GM23338 (cell line): Measurements from ENCODE around the gene KPNA6. TPM values are rescaled to one million over a fixed set of nuclear protein-coding genes. Genes with fewer than 3 reads are reported as not detected.

Source experiments
- ATAC-seq: fragments of 200-7000 bp; cut with Tn5 transposase; 3 replicates; pipeline ENCODE4 v1.9.1; 2020
- DNase-seq: peaks from one replicate; pipeline ENCODE4 v3.0.0-alpha.2; 2015; ENCODE audit warnings: low spot score
- H2AFZ ChIP-seq: fragments of 200-600 bp; sonication (generic); 2 replicates; pipeline ENCODE4 v1.8.0; 2016; ENCODE audit warnings: antibody characterized with exemption, mild to moderate bottlenecking, moderate library complexity
- H3F3A ChIP-seq: fragments of 200-600 bp; sonication (generic); replicated peaks from 2 replicates; pipeline ENCODE4 v1.8.0; 2017; ENCODE audit warnings: antibody characterized with exemption, mixed run types, low read depth
- H3K27ac ChIP-seq: fragments of 200-600 bp; sonication (generic); 2 replicates; pipeline ENCODE4 v1.6.1; 2016; ENCODE audit warnings: low read depth
- H3K27me3 ChIP-seq: fragments of 200-600 bp; sonication (generic); 2 replicates; pipeline ENCODE4 v1.8.0; 2016; ENCODE audit warnings: mild to moderate bottlenecking, mixed run types, moderate library complexity; ENCODE audit not compliant: insufficient read depth
- H3K36me3 ChIP-seq: fragments of 200-600 bp; sonication (generic); 2 replicates; pipeline ENCODE4 v1.8.0; 2016; ENCODE audit warnings: mild to moderate bottlenecking; ENCODE audit not compliant: insufficient read depth
- H3K4me1 ChIP-seq: fragments of 200-600 bp; sonication (generic); 2 replicates; pipeline ENCODE4 v1.8.0; 2016; ENCODE audit warnings: mild to moderate bottlenecking, moderate library complexity; ENCODE audit not compliant: insufficient read depth
- H3K4me2 ChIP-seq: fragments of 200-600 bp; sonication (generic); 2 replicates; pipeline ENCODE4 v1.7.1; 2017; ENCODE audit warnings: mixed run types
- H3K4me3 ChIP-seq: fragments of 200-600 bp; sonication (generic); 2 replicates; pipeline ENCODE4 v1.6.1; 2016; ENCODE audit warnings: mixed run types
- H3K79me2 ChIP-seq: fragments of 200-600 bp; sonication (generic); replicated peaks from 2 replicates; pipeline ENCODE4 v1.8.0; 2017; ENCODE audit warnings: mild to moderate bottlenecking; ENCODE audit not compliant: insufficient read depth
- H3K9me2 ChIP-seq: fragments of 200-600 bp; sonication (generic); 2 replicates; pipeline ENCODE4 v1.8.0; 2017; ENCODE audit not compliant: insufficient read depth
- H4K20me1 ChIP-seq: fragments of 200-600 bp; sonication (generic); replicated peaks from 2 replicates; pipeline ENCODE4 v1.8.0; 2017; ENCODE audit warnings: mild to moderate bottlenecking; ENCODE audit not compliant: insufficient read depth
- H3K27ac Mint-ChIP-seq: 2 replicates; pipeline ENCODE4 v1.8.0; 2020; ENCODE audit warnings: inconsistent platforms, mild to moderate bottlenecking, moderate library complexity, mixed read lengths
- H3K27me3 Mint-ChIP-seq: 3 replicates; pipeline ENCODE4 v1.8.0; 2022; ENCODE audit warnings: low read depth, mild to moderate bottlenecking, moderate library complexity, mixed read lengths, inconsistent platforms; ENCODE audit not compliant: insufficient read depth, poor library complexity
- H3K36me3 Mint-ChIP-seq: 3 replicates; pipeline ENCODE4 v1.8.0; 2021; ENCODE audit warnings: low read depth, mild to moderate bottlenecking, inconsistent platforms, moderate library complexity, mixed read lengths
- H3K4me1 Mint-ChIP-seq: 3 replicates; pipeline ENCODE4 v1.8.0; 2020; ENCODE audit warnings: mild to moderate bottlenecking, inconsistent platforms, mixed read lengths
- H3K4me3 Mint-ChIP-seq: 3 replicates; pipeline ENCODE4 v1.8.0; 2021; ENCODE audit warnings: moderate library complexity, mild to moderate bottlenecking, inconsistent platforms, mixed read lengths
- H3K9me3 Mint-ChIP-seq: 3 replicates; pipeline ENCODE4 v1.8.0; 2020; ENCODE audit warnings: moderate library complexity, mild to moderate bottlenecking, inconsistent platforms, mixed read lengths
- CREB1 ChIP-seq: fragments of 250-450 bp; sonication (Bioruptor Pico); IDR thresholded peaks from 2 replicates; pipeline ENCODE4 v1.5.0; 2020; ENCODE audit warnings: low read depth, mild to moderate bottlenecking, moderate library complexity
- EZH2phosphoT487 ChIP-seq: fragments of 200-600 bp; sonication (generic); IDR thresholded peaks from one replicate; pipeline ENCODE4 v1.8.1; 2018; ENCODE audit warnings: antibody characterized with exemption; ENCODE audit not compliant: unreplicated experiment
- JUNB ChIP-seq: IDR thresholded peaks from one replicate; pipeline ENCODE4 v1.6.1; 2016; ENCODE audit warnings: antibody characterized with exemption; ENCODE audit not compliant: unreplicated experiment
- NANOG ChIP-seq: IDR thresholded peaks from 2 replicates; pipeline ENCODE4 v1.6.1; 2016; ENCODE audit warnings: antibody characterized with exemption, borderline replicate concordance
- POLR2AphosphoS5 ChIP-seq: IDR thresholded peaks from 2 replicates; pipeline ENCODE4 v1.6.1; 2016; ENCODE audit warnings: antibody characterized with exemption, low read depth
- STAT1 ChIP-seq: IDR thresholded peaks from one replicate; pipeline ENCODE4 v1.6.1; 2016; ENCODE audit warnings: antibody characterized with exemption; ENCODE audit not compliant: unreplicated experiment
- ZNF114 ChIP-seq: fragments of 250-450 bp; sonication (Bioruptor Pico); IDR thresholded peaks from 2 replicates; pipeline ENCODE4 v1.5.0; 2020; ENCODE audit warnings: mild to moderate bottlenecking, moderate library complexity
- ZNF331 ChIP-seq: fragments of 250-450 bp; sonication (Bioruptor Pico); IDR thresholded peaks from 2 replicates; pipeline ENCODE4 v1.5.0; 2020; ENCODE audit warnings: low read depth, mild to moderate bottlenecking, moderate library complexity
- polyA plus RNA-seq: library from polyadenylated mRNA; unstranded; fragments of >200 nt; fragmentation: Nextera tagmentation; extraction: Ambion mirVana; gene quantifications from 2 replicates; pipeline ENCODE4 v1.2.1, GENCODE V29; 2016
- total RNA-seq: library from RNA; depleted of rRNA; stranded (reverse); fragments of >200 nt; shearing (Covaris generic); gene quantifications from 2 replicates; pipeline ENCODE4 v1.2.3, GENCODE V29; 2014
- TF ChIP-seq, protein P1 (sequence below): IDR thresholded peaks from 2 replicates; pipeline ENCODE4 v1.6.1; 2016; ENCODE audit warnings: antibody characterized with exemption
- TF ChIP-seq, protein P2 (sequence below): IDR thresholded peaks from one replicate; pipeline ENCODE4 v1.6.1; 2018; ENCODE audit warnings: antibody characterized with exemption; ENCODE audit not compliant: unreplicated experiment
- TF ChIP-seq, protein P3 (sequence below): fragments of 250-450 bp; sonication (Bioruptor Pico); IDR thresholded peaks from 2 replicates; pipeline ENCODE4 v1.5.0; 2020; ENCODE audit warnings: mild to moderate bottlenecking, moderate library complexity
- TF ChIP-seq, protein P4 (sequence below), 2 experiments: fragments of 200-600 bp in 1 of 2; sonication (generic) in 1 of 2; conservative IDR thresholded peaks; 2 replicates each; pipeline versions ENCODE4 v1.5.1 to v1.6.1; 2016 to 2017; ENCODE audit warnings: antibody characterized with exemption in 2 of 2, low read depth in 2 of 2, mild to moderate bottlenecking in 2 of 2, moderate library complexity in 1 of 2

The KPNA6 gene
- total and polyA plus RNA-seq, 2 experiments from 2014 or later: 28.6 to 72.2 TPM

GRCh38 chr1:32068957-32069588 lies 38.8 kb upstream of the KPNA6 start:
- Histone ChIP-seq H3K27ac (no peak overlapping the region), H3F3A (peaks cover 13% of the 10 kb centered on the region; the same call in 1 of the 2 replicates), H3K79me2 (peaks cover 7% of the 10 kb centered on the region), H3K9me2 (no peaks in the 10 kb centered on the region), H3K4me2 (peak overlapping the region; percentile 65), H3K27me3 (no peaks in the 10 kb centered on the region), H3K4me3 (0 out of 2 replicates have a peak overlapping the region, but pooled peaks have one; percentile 13), H2AFZ (0 out of 2 replicates have a peak overlapping the region, but pooled peaks have one; percentile 65), H3K36me3 (no peaks in the 10 kb centered on the region), H3K4me1 (peaks cover 14% of the 10 kb centered on the region), H4K20me1 (peaks cover under 1% of the 10 kb centered on the region; the same call in 1 of the 2 replicates)
- TF ChIP-seq POLR2AphosphoS5: no peak
- TF ChIP-seq ZNF114: no peak
- TF ChIP-seq, protein P1, sequence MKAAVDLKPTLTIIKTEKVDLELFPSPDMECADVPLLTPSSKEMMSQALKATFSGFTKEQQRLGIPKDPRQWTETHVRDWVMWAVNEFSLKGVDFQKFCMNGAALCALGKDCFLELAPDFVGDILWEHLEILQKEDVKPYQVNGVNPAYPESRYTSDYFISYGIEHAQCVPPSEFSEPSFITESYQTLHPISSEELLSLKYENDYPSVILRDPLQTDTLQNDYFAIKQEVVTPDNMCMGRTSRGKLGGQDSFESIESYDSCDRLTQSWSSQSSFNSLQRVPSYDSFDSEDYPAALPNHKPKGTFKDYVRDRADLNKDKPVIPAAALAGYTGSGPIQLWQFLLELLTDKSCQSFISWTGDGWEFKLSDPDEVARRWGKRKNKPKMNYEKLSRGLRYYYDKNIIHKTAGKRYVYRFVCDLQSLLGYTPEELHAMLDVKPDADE: no peak
- no peak for TF ChIP-seq CREB1 (CRISPR knock-in tag)
- TF ChIP-seq, protein P2, sequence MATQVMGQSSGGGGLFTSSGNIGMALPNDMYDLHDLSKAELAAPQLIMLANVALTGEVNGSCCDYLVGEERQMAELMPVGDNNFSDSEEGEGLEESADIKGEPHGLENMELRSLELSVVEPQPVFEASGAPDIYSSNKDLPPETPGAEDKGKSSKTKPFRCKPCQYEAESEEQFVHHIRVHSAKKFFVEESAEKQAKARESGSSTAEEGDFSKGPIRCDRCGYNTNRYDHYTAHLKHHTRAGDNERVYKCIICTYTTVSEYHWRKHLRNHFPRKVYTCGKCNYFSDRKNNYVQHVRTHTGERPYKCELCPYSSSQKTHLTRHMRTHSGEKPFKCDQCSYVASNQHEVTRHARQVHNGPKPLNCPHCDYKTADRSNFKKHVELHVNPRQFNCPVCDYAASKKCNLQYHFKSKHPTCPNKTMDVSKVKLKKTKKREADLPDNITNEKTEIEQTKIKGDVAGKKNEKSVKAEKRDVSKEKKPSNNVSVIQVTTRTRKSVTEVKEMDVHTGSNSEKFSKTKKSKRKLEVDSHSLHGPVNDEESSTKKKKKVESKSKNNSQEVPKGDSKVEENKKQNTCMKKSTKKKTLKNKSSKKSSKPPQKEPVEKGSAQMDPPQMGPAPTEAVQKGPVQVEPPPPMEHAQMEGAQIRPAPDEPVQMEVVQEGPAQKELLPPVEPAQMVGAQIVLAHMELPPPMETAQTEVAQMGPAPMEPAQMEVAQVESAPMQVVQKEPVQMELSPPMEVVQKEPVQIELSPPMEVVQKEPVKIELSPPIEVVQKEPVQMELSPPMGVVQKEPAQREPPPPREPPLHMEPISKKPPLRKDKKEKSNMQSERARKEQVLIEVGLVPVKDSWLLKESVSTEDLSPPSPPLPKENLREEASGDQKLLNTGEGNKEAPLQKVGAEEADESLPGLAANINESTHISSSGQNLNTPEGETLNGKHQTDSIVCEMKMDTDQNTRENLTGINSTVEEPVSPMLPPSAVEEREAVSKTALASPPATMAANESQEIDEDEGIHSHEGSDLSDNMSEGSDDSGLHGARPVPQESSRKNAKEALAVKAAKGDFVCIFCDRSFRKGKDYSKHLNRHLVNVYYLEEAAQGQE: no peak
- TF ChIP-seq JUNB: no peak
- TF ChIP-seq, protein P3, sequence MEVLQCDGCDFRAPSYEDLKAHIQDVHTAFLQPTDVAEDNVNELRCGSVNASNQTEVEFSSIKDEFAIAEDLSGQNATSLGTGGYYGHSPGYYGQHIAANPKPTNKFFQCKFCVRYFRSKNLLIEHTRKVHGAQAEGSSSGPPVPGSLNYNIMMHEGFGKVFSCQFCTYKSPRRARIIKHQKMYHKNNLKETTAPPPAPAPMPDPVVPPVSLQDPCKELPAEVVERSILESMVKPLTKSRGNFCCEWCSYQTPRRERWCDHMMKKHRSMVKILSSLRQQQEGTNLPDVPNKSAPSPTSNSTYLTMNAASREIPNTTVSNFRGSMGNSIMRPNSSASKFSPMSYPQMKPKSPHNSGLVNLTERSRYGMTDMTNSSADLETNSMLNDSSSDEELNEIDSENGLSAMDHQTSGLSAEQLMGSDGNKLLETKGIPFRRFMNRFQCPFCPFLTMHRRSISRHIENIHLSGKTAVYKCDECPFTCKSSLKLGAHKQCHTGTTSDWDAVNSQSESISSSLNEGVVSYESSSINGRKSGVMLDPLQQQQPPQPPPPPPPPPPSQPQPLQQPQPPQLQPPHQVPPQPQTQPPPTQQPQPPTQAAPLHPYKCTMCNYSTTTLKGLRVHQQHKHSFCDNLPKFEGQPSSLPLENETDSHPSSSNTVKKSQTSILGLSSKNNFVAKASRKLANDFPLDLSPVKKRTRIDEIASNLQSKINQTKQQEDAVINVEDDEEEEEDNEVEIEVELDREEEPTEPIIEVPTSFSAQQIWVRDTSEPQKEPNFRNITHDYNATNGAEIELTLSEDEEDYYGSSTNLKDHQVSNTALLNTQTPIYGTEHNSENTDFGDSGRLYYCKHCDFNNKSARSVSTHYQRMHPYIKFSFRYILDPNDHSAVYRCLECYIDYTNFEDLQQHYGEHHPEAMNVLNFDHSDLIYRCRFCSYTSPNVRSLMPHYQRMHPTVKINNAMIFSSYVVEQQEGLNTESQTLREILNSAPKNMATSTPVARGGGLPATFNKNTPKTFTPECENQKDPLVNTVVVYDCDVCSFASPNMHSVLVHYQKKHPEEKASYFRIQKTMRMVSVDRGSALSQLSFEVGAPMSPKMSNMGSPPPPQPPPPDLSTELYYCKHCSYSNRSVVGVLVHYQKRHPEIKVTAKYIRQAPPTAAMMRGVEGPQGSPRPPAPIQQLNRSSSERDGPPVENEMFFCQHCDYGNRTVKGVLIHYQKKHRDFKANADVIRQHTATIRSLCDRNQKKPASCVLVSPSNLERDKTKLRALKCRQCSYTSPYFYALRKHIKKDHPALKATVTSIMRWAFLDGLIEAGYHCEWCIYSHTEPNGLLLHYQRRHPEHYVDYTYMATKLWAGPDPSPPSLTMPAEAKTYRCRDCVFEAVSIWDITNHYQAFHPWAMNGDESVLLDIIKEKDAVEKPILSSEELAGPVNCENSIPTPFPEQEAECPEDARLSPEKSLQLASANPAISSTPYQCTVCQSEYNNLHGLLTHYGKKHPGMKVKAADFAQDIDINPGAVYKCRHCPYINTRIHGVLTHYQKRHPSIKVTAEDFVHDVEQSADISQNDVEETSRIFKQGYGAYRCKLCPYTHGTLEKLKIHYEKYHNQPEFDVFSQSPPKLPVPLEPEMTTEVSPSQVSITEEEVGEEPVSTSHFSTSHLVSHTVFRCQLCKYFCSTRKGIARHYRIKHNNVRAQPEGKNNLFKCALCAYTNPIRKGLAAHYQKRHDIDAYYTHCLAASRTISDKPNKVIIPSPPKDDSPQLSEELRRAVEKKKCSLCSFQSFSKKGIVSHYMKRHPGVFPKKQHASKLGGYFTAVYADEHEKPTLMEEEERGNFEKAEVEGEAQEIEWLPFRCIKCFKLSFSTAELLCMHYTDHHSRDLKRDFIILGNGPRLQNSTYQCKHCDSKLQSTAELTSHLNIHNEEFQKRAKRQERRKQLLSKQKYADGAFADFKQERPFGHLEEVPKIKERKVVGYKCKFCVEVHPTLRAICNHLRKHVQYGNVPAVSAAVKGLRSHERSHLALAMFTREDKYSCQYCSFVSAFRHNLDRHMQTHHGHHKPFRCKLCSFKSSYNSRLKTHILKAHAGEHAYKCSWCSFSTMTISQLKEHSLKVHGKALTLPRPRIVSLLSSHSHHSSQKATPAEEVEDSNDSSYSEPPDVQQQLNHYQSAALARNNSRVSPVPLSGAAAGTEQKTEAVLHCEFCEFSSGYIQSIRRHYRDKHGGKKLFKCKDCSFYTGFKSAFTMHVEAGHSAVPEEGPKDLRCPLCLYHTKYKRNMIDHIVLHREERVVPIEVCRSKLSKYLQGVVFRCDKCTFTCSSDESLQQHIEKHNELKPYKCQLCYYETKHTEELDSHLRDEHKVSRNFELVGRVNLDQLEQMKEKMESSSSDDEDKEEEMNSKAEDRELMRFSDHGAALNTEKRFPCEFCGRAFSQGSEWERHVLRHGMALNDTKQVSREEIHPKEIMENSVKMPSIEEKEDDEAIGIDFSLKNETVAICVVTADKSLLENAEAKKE (CRISPR knock-in tag): no peak
- TF ChIP-seq, protein P4, sequence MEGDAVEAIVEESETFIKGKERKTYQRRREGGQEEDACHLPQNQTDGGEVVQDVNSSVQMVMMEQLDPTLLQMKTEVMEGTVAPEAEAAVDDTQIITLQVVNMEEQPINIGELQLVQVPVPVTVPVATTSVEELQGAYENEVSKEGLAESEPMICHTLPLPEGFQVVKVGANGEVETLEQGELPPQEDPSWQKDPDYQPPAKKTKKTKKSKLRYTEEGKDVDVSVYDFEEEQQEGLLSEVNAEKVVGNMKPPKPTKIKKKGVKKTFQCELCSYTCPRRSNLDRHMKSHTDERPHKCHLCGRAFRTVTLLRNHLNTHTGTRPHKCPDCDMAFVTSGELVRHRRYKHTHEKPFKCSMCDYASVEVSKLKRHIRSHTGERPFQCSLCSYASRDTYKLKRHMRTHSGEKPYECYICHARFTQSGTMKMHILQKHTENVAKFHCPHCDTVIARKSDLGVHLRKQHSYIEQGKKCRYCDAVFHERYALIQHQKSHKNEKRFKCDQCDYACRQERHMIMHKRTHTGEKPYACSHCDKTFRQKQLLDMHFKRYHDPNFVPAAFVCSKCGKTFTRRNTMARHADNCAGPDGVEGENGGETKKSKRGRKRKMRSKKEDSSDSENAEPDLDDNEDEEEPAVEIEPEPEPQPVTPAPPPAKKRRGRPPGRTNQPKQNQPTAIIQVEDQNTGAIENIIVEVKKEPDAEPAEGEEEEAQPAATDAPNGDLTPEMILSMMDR (conservative IDR thresholded peaks at IDR 0.05; ENCODE audit: low read depth in 2 of 2): no peak
- no peak for TF ChIP-seq NANOG
- no peak for TF ChIP-seq STAT1
- no peak for TF ChIP-seq EZH2phosphoT487
- no peak for TF ChIP-seq ZNF331 (CRISPR knock-in tag)
- ATAC-seq (peak; percentile 13), DNase-seq (peak; percentile 59)
- peaks cover 27% of the 10 kb centered on the region for H3K27me3 Mint-ChIP-seq
- peaks cover 21% of the 10 kb centered on the region for H3K4me1 Mint-ChIP-seq
- no peak overlapping the region for H3K4me3 Mint-ChIP-seq
- 0 out of 3 replicates have a peak, but pooled peaks cover under 1% of the 10 kb centered on the region for H3K36me3 Mint-ChIP-seq
- H3K9me3 Mint-ChIP-seq: 0 out of 3 replicates have a peak, but pooled peaks cover 2% of the 10 kb centered on the region
- 0 out of 2 replicates have a peak overlapping the region, but pooled peaks have one; percentile 0 for H3K27ac Mint-ChIP-seq
